Globus pallidus (tissue), 1 donor: Measurements from ENCODE around the gene CCDC85C.

Source experiments
- DNase-seq: peaks from one replicate; pipeline ENCODE4 v3.0.0-alpha.2; 2015; ENCODE audit warnings: low spot score

CCDC85C gene

GRCh38 chr14:99522025-99522401 is 82.0 kb downstream of the CCDC85C start:
- DNase-seq: no peak

- DNase-seq: no peak
Measured at GRCh38 chr14:99521176-99522024, 82.6 kb downstream of the CCDC85C start.

GRCh38 chr14:99520571-99521081 is 83.4 kb downstream of the CCDC85C start:
- DNase-seq: no peak

- no peak for DNase-seq
Measured at GRCh38 chr14:99519931-99520421, 84.0 kb downstream of the CCDC85C start.

- no peak for DNase-seq
Measured at GRCh38 chr14:99519347-99519881, 84.6 kb downstream of the CCDC85C start.

- peak; percentile 38 for DNase-seq
Measured at GRCh38 chr14:99518441-99519346, 85.3 kb downstream of the CCDC85C start.

GRCh38 chr14:99517643-99518381 is 86.2 kb downstream of the CCDC85C start:
- no peak for DNase-seq

GRCh38 chr14:99516871-99517642 is 87.0 kb downstream of the CCDC85C start:
- DNase-seq: no peak

- DNase-seq: no peak
Measured at GRCh38 chr14:99516156-99516870, 87.7 kb downstream of the CCDC85C start.

- DNase-seq: no peak
Measured at GRCh38 chr14:99515301-99516155, 88.5 kb downstream of the CCDC85C start.

GRCh38 chr14:99514552-99515300 is 89.3 kb downstream of the CCDC85C start:
- no peak for DNase-seq

- DNase-seq: no peak
Measured at GRCh38 chr14:99513946-99514551, 90.0 kb downstream of the CCDC85C start.

- DNase-seq: no peak
Measured at GRCh38 chr14:99513183-99513694, 90.8 kb downstream of the CCDC85C start.

- no peak for DNase-seq
Measured at GRCh38 chr14:99512571-99513182, 91.3 kb downstream of the CCDC85C start.

- DNase-seq: no peak
Measured at GRCh38 chr14:99512110-99512449, 91.9 kb downstream of the CCDC85C start.

- DNase-seq: peak; percentile 73
Measured at GRCh38 chr14:99511421-99512109, 92.4 kb downstream of the CCDC85C start.
